HEK293 (cell line): ENCODE data around the gene BFSP2.

ENCODE experiments used
- ZNF140 ChIP-seq: fragments of 450-650 bp; formaldehyde crosslinking; IDR thresholded peaks from 2 replicates; pipeline ENCODE4 v1.5.1; 2016; ENCODE audit warnings: missing biosample characterization, missing genetic modification characterization
- ZNF274 ChIP-seq, 2 experiments: fragments of 200-500 bp in 1 of 2; fragments of 450-650 bp in 1 of 2; sonication (Bioruptor generic) in 1 of 2; formaldehyde crosslinking in 1 of 2; IDR thresholded peaks; 2 replicates each; pipeline versions ENCODE4 v1.5.1 to v1.6.1; 2014 to 2016; ENCODE audit warnings: borderline replicate concordance in 1 of 2, inconsistent platforms in 1 of 2, low read length in 1 of 2, missing biosample characterization in 1 of 2, missing genetic modification characterization in 1 of 2
- TF ChIP-seq, protein P1 (sequence below): fragments of 450-650 bp; formaldehyde crosslinking; IDR thresholded peaks from 2 replicates; pipeline ENCODE4 v1.5.1; 2016; ENCODE audit warnings: missing biosample characterization, missing genetic modification characterization
- TF ChIP-seq, protein P2 (sequence below): sonication (generic); formaldehyde crosslinking; IDR thresholded peaks from 2 replicates; pipeline ENCODE4 v1.8.1; 2022; ENCODE audit warnings: mild to moderate bottlenecking, moderate library complexity, missing genetic modification reagents

DNA sequence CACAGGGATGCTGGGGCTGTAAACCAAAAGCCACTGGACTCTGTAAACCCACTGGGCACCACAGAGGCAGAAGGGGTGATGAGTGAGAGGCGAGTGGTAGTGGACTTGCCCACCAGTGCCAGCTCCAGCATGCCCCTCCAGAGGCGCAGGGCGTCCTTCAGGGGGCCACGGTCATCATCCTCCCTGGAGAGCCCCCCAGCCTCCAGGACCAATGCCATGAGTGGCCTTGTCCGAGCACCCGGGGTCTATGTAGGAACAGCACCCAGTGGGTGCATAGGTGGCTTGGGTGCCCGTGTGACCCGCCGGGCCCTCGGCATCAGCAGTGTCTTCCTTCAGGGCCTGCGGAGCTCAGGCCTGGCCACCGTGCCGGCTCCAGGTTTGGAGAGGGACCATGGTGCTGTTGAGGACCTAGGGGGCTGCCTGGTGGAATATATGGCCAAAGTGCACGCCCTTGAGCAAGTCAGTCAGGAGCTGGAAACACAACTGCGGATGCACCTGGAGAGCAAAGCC lies at the start of gene BFSP2:
- TF ChIP-seq ZNF140 (tag by site-specific recombination) (no peak), ZNF274 (IDR thresholded peaks at IDR 0.05; ENCODE audit: low read length) (no peak), ZNF274 (tag by site-specific recombination; IDR thresholded peaks at IDR 0.05; ENCODE audit: borderline replicate concordance) (no peak)
- TF ChIP-seq, protein P1, sequence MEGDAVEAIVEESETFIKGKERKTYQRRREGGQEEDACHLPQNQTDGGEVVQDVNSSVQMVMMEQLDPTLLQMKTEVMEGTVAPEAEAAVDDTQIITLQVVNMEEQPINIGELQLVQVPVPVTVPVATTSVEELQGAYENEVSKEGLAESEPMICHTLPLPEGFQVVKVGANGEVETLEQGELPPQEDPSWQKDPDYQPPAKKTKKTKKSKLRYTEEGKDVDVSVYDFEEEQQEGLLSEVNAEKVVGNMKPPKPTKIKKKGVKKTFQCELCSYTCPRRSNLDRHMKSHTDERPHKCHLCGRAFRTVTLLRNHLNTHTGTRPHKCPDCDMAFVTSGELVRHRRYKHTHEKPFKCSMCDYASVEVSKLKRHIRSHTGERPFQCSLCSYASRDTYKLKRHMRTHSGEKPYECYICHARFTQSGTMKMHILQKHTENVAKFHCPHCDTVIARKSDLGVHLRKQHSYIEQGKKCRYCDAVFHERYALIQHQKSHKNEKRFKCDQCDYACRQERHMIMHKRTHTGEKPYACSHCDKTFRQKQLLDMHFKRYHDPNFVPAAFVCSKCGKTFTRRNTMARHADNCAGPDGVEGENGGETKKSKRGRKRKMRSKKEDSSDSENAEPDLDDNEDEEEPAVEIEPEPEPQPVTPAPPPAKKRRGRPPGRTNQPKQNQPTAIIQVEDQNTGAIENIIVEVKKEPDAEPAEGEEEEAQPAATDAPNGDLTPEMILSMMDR (tag by site-specific recombination) = no peak
- TF ChIP-seq, protein P2, sequence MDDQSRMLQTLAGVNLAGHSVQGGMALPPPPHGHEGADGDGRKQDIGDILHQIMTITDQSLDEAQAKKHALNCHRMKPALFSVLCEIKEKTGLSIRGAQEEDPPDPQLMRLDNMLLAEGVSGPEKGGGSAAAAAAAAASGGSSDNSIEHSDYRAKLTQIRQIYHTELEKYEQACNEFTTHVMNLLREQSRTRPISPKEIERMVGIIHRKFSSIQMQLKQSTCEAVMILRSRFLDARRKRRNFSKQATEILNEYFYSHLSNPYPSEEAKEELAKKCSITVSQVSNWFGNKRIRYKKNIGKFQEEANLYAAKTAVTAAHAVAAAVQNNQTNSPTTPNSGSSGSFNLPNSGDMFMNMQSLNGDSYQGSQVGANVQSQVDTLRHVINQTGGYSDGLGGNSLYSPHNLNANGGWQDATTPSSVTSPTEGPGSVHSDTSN = no peak
